T-helper 9 cell (primary cell): Measurements from ENCODE around the gene TMEM121.
"Not testable (repeated sequence)": the region's sequence is repeated elsewhere in the genome, so short reads cannot be mapped to it uniquely, and the experiment has no call there.

Experiments used
- DNase-seq: peaks from one replicate; pipeline ENCODE4 v3.0.0-alpha.2; 2020

The TMEM121 gene

GRCh38 chr14:105547741-105548169 is 21.4 kb downstream of the TMEM121 start:
- DNase-seq = no peak

- DNase-seq = no peak
Observed at GRCh38 chr14:105549481-105549880, 23.1 kb downstream of the TMEM121 start.

- no peak for DNase-seq
Observed at GRCh38 chr14:105554022-105554421, 27.6 kb downstream of the TMEM121 start.

GRCh38 chr14:105554523-105554922 is 28.1 kb downstream of the TMEM121 start:
- DNase-seq = no peak

GRCh38 chr14:105557671-105558070 is 31.3 kb downstream of the TMEM121 start:
- not testable (repeated sequence) for DNase-seq

GRCh38 chr14:105558449-105559154 is 32.2 kb downstream of the TMEM121 start:
- not testable (repeated sequence) for DNase-seq

GRCh38 chr14:105559384-105560047 is 33.1 kb downstream of the TMEM121 start:
- not testable (repeated sequence) for DNase-seq

- DNase-seq = not testable (repeated sequence)
Observed at GRCh38 chr14:105560048-105560669, 33.8 kb downstream of the TMEM121 start.

GRCh38 chr14:105561345-105561744 is 35.0 kb downstream of the TMEM121 start:
- DNase-seq = not testable (repeated sequence)

- no peak for DNase-seq
Observed at GRCh38 chr14:105562713-105563346, 36.4 kb downstream of the TMEM121 start.

- no peak for DNase-seq
Observed at GRCh38 chr14:105563347-105563737, 37.0 kb downstream of the TMEM121 start.

- DNase-seq = not testable (repeated sequence)
Observed at GRCh38 chr14:105564536-105564935, 38.2 kb downstream of the TMEM121 start.

- DNase-seq = not testable (repeated sequence)
Observed at GRCh38 chr14:105565185-105565919, 39.0 kb downstream of the TMEM121 start.

- not testable (repeated sequence) for DNase-seq
Observed at GRCh38 chr14:105566248-105567163, 40.1 kb downstream of the TMEM121 start.

- not testable (repeated sequence) for DNase-seq
Observed at GRCh38 chr14:105567164-105568103, 41.1 kb downstream of the TMEM121 start.

GRCh38 chr14:105568140-105568843 is 41.9 kb downstream of the TMEM121 start:
- DNase-seq = not testable (repeated sequence)

- no peak for DNase-seq
Observed at GRCh38 chr14:105568859-105569766, 42.7 kb downstream of the TMEM121 start.

- DNase-seq = no peak
Observed at GRCh38 chr14:105570482-105570881, 44.1 kb downstream of the TMEM121 start.
